Measurements from ENCODE around the gene SPEG.

Gene SPEG

GRCh38 chr2:219425238-219426067, 9.2 kb upstream of the SPEG start:
- no peak for DNase-seq

DNA sequence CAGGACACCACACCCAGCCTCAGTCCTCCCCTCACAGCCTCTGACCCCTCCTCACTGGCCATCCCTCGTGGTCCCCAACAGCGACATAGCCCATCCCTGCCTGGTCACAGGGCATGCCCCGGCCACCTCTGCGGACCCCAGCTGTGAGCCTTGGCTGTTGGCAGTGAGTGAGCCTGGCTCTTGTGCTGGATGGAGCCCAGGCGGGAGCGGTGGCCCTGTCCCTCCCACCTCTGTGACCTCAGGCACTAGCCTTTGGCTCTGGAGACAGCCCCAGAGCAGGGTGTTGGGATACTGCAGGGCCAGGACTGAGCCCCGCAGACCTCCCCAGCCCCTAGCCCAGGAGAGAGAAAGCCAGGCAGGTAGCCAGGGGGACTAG, 8.6 kb upstream of the SPEG start:
- no peak for DNase-seq

- DNase-seq: no peak
Measured at GRCh38 chr2:219426534-219427136, 8.0 kb upstream of the SPEG start.

DNA sequence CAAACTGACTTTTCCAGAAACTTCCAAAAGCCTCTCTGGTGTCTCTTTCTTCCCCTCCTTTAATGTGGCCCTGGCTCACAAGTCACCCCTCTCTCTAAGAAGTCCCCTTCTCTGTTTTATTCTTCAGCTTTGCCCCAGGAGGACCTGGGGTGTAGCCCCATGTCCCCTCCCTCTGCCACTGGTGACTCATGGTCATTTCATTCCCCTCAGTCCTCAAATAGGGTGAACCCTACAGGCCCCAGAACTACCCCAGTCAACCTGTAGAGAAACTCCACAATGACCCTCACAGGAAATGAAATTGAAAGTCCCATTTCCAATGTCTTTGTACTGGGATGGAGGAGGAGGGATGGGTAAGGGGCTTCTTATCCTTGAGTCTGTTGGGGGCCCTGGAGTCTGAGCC, 6.2 kb upstream of the SPEG start:
- no peak for DNase-seq

DNA sequence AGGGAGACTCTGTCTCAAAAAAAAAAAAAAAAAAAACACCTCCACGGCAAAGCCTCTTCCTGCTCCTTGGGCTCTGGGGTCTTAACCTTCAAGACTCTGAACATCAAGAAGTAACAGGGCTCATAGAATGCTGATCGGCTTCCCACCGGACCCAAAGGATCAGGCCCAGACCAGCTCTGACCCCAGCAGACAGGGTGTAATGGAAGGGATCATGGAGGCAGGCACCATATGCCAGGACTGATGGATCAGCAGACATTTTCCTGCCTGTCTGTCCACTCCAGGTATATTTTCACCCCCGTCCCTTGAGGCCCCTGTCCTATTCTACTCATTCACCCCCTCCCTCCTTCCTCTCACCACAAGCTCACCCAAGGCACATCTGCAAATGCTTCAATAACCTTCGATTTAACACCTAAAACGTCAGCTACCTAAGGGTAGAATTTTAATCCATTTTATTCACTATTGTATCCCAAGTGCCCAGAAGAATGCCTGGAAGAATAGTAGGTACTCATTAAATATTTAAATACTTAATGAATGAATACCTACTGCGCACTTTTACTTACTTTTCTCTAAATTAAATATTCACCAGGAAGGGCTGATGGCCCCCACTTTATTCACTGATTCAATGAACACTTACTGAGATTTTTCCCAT, 4.6 kb upstream of the SPEG start:
- no peak for DNase-seq

DNA sequence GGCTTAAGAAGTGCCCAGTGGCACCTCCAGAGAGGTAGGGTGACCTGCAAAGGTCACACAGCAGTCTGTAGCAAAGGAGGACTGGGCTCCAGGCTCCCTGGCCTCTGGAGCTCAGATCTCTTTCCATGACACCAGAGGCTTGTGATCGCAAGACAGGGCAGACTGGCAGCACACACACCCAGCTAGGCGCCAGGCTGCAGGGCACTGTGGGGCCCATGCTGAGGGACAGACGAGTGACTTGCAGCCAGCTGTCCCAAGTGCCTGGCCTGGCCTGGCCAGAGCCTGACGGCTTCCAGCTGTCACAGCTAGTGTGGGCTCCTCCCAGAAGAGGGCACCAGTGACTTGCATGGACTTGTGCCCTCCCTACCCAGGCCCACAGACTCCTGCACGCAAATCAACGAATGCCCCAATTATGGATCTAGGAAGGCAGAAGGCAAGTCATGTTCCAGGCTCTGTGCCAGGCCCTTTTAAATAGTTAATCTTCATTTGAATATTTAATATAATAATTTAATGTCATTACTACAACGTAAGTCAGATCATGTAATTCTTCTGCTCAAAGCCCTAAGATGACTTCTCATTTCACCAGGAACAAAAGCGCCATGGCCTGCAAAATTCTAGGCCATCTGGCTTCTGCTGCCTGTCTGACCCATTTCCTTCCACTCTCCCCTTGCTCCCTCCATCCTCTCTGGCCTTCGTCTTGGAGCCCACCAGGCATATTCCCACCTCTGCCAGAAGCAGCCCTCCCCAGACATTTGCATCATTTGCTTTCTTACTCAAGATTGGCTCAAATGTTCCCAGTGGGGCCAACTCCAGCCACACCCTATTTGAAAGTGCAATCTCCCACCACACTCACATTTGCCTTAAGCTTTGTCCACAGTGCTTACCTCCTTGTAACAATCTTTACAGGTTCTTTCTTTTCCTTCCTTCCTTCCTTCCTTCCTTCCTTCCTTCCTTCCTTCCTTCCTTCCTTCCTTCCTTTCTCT, 3.7 kb upstream of the SPEG start:
- DNase-seq: peak; percentile 56

DNA sequence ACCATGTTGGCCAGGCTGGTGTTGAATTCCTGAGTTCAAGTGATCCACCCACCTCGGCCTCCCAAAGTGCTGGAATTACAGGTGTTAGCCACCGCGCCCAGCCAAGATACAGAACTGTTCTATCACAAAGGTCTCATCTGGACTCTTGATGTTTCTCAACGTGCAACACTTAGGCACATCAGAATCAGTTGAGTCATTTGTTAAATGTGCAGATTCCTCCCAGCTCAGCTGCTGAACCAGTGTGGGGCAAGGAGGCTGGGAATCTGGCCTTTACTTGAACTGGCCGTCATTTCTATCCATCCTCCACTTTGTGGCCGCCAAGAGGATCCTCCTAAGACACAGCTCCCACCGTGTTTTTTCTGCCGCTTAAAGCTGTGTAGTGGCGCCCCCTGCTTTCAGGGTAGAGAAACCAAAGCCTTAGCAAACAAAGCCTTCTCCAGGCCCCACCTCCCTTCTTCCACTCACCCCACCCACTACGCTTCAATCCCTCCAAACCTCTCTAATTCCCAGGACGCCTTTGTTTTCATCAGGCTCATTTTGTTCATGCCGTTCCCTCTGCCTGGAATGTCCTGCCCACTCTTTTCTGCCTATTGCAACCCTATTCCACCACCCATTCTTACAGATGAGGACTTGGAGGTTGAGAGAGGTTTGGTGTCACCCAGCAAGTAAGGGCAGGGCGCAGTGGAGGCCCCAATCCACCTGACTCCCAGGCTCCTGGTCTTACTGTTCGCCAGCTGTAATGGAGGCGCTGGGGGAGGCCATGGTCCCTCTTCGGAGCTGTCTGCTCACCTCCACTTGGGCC, 776 bp upstream of the SPEG start:
- peak; percentile 81 for DNase-seq

DNA sequence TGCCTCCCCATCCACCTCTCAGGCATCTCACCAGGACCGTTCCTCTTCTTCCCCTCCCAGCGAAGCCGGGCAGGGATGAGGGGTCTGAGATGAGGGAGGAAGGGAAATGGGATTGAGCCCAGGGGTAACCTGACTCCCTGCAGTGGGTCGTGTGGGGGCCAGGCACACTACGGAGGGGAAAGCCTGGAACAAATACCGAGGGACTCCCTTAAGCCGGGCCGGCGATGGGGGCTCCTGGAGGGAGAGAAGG, 250 bp upstream of the SPEG start:
- DNase-seq: no peak

GRCh38 chr2:219435701-219436100, 1.1 kb downstream of the SPEG start:
- DNase-seq: no peak

DNA sequence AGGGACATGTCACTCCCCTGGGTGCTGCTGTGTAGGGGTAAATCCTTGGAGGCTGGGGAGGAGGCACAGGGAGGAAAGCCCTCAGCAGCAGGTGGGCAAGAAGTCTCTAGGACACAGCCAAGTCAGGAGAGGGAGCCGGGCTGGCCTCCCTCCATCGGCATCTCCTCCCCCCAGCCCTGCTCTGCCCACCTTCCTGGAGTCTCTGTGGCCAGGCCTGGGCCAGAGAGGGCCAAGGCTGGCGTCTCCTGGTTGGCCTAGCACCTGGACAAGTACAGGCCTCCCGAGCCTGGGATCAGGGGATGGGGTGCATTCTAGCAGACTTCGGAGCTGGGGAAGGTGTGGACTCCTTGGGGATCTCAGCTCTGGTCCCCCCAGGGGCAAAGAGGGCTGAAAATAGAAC, 1.8 kb downstream of the SPEG start:
- DNase-seq: no peak

- DNase-seq: no peak
Measured at GRCh38 chr2:219437141-219437540, 2.5 kb downstream of the SPEG start.

- no peak for DNase-seq
Measured at GRCh38 chr2:219437690-219438206, 3.1 kb downstream of the SPEG start.

DNA sequence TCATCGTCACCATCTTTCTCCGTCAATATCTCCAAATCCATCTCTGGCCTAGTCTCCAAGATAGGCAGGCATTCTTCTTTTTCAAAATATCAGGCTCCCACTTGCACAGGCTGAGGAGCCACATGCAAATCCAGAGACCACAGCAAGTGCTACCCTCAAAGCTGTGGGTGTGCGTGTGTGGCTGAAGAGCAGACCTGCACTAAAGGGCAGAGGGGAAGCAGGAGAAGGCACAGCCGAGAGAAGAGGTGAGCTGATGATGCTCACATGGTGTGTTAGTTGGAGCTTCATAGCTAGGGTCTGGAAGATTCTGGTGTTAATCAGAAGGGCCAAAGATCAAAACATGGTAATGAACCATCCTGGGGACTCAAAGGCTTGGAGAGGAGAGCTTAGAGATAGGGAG, 3.8 kb downstream of the SPEG start:
- no peak for DNase-seq

- DNase-seq: no peak
Measured at GRCh38 chr2:219439506-219439905, 4.9 kb downstream of the SPEG start.

DNA sequence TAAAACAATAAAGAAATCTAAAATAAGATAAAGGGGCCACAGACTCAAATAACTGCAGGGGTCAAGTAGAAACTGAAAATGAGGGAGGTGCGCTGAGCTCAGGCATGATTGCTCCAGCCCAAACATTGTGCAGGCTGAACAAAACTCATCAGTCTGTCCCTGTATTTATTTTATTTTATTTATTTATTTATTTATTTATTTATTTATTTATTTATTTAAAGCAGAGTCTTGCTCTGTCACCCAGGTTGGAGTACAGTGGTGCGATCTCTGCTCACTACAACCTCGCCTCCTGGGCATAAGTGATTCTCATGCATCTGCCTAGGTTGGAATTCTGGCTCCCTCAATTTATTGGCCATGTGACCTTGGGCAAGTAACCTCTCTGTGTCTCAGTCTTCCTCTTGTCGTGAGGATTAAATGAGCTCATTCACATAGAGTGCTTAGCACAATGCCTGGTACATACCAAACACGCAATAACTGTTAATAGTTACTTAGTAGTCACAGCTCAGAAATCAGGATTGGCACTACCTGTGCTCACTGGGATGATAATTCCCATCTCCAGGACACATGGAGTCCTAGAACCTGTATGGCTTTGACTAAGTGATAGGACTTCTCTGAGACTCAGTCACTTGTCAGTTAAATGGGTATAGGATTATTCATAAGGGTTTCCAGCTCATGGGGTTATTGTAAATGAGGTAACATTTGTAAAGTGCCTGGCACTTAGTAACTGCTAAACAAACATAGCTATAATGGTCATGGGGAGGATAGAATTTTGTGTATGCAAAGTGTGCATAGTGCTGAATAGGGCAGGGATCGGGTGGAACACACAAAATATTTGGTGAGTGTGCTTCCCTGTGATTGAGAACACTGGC, 6.0 kb downstream of the SPEG start:
- no peak for DNase-seq

DNA sequence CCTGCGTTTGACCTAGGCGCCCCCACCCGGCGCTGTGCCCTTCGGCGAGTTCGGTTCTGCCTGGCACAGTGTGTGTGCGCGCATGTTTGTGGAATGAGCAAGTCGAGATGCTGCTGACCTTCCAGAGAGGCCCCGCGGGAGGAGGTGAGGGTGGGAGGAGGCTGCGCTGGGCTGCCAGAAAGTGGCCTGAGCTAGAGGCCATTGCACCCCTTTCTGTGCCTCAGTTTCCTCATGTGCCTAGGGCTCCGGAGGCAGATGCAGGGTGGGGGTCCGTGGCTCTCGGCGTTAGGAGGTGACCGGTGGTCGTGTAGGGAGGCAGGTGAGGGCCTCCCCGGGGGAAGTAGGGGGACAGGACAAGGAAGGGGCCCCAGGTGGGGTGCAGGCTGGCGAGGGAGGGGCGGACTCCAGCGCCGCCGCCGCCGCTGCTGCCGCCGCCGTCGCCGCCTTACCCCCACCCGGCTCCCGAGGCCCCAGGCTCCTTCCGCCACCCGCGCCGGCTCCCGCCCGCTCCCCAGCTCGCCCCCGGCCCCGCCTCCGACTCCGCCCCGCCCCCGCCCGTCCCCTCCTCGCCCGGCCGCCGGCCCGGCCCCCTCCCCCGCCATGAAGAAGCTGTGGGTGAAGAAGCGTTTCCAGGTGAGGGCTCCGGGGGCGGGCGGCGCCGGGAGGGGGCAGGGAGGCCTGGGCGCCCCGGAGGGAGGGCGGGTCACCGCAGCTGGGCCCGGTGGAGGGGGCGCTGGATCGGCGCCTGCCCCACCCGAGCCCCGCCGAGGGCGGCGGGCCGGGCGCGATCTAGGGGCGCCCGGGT, 7.0 kb downstream of the SPEG start:
- peak; percentile 56 for DNase-seq

DNA sequence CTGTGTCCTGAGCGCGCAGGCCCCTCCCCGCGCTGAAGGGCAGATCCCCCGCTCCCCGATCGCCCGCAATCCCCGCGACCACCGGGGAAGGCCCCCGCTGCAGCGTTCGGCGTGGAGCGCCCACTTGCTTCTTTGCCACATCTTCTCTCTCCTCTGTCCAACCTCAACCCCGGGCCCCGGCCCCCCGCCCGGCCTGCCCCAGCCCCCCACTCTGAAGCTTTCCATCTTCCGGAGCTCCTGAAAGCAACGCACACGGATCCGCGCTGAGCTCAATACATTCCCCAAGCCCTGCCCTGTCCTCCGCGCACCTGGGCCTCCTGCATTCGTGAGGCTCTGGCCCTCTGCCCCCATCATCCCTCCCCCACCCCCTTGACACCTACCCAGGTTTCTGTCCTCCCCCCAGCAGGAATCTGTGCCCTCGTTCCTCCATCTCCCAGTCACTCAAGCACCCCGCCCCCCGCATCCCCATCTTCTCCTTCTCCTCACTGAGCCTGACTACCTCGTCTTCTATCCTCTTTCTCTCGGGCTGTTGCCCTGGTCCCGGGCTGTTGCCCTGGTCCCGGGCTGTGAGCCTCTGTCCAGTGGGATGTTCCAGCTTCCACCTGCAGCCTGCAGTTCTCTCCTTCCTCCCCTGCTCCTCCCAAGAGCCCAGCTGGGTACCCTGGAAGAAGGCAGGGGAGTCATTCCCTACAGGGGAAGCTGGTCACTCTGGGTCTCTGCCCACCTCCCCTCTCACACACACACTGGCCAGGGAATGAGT, 7.8 kb downstream of the SPEG start:
- DNase-seq: no peak

DNA sequence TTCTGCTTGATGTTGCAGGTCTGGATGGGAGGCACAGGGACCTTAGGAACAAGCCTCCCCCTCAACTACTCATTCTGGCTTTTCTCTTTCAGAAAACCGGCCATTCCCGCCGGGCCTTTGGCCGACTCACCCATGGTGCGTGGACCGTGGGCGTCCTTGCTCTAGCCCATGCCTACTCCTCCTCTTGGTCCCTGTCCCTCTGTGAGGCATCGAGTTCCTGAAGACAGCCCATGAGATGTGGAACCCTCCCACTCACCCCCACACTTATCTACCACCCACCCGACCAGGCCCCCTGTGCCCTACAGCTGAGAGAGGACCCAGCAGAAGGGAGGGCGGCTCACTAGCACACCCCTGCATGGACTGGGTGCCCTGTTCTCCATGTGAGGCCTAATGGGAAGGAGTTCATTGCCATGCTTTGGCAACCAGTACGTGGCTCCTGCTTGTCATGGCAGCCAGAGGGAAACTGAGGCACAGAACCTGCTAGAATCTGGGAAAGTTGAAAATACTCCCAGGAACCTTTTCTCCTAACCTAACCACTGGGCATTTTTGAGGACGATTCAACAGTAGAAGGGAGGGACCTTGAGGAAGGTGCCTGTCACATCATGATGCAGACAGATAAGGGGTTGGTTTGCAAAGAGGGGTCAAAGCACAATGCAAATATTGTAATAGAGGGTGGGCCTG, 8.5 kb downstream of the SPEG start:
- no peak for DNase-seq

DNA sequence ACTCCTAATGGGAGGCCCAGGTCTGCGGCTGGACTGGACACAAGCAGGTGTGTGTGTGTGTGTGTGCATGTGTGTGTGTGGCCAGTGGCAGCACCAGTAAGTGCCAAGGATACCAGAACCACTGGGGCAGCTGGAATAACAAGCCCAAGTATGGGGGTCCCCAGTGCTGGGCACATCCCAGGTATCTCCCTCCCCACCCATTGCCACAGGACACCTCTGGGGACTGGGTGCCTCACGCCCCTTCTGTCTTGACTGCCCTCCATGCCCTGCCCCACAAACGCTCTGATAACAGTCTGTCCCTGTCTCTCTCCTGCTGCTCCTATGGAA, 9.0 kb downstream of the SPEG start:
- DNase-seq: no peak

Data from fibroblast of upper back skin (primary cell).